HCEC 1CT (cell line): ENCODE data around the gene CD93.

ENCODE experiments used
- DNase-seq: peaks from one replicate; pipeline ENCODE4 v3.0.0-alpha.2; 2017

Gene CD93

DNA sequence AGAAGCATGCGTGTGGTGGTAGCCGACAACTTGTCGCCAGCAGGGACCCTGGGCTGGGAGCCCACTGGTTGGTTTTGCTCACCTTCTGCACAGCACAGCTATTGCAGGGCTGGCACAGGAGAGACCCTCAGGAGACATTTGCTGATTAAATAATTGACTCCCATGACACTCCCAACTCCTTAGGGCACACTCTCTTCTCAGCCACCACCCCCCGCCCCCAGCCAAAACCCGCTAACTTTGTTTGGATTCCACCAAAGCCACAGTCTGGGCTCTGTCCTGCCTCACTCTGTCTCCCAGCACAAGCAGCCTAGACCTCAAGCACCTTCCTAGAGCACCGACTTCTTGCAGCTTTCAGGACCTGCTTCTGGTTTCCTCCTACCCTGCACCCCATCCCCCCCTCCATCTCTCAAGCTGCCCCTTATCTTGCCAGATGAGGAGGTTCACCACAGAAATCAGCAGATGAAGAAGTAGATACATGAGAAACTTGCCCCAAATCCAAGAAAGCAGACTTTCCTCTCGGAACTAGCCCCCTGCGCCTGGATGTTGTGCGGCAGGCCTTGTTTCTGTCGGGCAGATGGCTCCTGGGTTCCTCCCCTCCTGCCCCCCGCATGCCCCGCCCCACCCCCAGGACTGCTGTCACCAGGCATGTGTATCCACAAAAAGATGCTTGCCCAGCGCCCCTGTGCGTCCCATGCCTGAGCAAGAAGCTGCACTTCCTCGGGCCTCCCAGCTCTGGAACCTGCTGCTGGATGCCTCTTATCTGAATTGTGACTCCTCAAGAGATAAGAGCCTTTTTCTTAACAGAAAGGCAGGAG lies 35.0 kb upstream of the CD93 start:
- DNase-seq, result no peak

DNA sequence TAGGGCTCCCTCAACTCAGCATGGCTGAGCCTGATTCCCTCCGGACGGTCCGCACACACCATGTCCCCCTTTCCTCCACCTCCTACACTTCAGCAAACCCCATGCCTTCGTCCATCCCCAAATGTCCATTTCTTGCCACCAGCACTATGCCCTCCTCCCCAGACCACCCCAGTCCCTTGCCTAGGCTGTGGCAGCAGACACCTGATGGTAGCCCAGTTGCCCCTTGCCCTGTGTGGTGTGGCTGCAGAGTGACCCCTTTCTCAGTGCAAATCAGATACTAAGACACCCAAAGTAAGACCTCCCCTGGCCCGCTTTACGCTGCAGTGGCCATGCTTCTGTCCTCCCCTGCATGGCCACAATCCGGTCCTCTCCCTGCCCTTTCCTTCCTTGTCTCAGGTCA lies 34.1 kb upstream of the CD93 start:
- DNase-seq, result no peak

DNA sequence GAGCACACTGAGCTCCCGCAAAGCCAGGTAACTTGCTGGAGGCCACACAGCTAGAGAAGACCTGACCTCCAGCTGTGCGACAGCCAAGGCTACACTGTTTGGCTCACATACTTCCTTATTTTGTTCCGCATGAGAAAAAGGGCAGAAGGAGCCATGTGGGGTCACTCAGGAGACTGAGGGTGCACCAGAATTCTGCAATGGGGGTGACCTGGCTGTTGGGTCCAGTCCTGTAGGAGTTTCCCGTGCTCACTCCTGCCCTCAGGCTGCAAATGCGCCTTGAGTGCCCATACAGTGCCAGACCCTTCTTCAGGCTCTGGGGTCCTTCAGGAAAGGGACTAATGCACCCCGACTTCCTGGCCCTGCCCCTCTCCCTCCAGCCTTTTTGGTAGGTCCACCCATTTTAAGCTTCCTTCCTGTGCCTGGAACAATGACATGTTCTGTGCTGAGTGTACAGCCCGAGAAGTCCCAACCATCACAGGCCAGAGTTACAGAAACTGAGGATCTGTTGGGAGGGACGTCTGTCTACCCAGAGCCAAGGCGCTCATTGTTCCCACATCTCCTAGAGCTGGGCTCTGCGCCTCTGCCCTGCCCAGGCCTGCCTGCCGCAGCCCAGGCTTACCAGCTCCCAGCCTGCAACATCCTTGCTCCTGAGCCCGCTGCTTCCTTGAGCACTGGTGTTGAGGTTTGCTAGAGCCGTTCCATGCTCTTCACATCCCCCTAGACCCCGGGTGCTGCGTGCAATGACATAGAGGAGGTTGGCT lies 33.5 kb upstream of the CD93 start:
- DNase-seq, result no peak

DNA sequence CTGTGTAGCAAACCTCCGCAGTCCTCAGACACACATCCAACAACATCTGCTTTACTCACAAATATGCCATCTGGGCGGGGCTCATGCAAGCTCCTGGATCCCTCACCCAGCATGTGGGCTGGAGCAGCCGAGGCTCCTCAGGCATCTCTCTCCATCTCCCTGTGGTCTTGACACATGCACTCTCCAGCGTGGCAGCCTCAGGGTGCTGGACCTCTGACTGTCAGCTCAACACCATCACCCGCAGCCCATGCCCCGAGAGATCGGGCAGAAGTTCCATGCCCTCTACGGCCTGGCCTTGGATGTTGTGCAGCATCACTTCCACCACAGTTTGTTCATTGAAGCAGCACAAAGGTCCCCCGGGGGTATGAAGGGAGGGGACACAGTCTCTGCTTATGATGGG lies 32.6 kb upstream of the CD93 start:
- DNase-seq, result no peak

DNA sequence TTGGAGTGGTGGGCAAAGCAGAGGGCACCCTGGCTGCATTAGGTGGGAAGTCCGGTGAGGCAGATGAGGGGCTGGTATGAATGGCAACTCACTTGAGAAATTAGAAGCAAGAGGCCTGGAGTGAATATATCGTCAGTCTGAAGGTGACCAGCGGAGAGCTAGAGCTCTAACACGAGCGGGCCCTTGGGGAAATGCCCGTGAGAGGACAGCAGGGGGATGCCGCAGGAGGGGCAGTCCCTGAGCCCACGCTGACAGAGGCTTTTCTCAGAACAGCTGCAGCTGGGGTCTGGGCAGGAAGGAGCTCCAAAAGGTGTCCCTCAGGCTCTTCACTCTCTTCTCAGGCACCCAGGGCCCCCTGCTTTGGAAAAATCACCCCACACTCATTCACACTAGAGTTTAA lies 32.0 kb upstream of the CD93 start:
- no peak for DNase-seq

DNA sequence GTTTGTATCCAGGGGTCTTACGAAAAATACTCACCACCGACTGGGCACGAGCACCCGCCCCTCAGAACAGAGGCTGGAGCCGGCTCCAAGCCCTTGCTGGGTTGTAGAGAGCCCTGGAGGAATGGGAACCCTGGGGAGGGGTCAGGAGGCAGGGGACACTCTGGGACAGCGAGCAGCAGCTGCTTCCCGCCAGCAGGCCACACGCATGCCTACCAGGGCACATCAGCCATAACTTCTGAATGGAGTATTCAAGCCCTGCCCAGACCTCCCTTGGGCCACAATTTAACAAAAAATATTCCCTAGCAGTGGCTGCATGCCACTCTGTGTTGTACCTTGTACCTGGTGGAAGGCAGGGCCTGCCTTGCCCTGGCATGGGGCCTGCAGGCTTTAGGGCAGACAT lies 31.6 kb upstream of the CD93 start:
- DNase-seq, result no peak

DNA sequence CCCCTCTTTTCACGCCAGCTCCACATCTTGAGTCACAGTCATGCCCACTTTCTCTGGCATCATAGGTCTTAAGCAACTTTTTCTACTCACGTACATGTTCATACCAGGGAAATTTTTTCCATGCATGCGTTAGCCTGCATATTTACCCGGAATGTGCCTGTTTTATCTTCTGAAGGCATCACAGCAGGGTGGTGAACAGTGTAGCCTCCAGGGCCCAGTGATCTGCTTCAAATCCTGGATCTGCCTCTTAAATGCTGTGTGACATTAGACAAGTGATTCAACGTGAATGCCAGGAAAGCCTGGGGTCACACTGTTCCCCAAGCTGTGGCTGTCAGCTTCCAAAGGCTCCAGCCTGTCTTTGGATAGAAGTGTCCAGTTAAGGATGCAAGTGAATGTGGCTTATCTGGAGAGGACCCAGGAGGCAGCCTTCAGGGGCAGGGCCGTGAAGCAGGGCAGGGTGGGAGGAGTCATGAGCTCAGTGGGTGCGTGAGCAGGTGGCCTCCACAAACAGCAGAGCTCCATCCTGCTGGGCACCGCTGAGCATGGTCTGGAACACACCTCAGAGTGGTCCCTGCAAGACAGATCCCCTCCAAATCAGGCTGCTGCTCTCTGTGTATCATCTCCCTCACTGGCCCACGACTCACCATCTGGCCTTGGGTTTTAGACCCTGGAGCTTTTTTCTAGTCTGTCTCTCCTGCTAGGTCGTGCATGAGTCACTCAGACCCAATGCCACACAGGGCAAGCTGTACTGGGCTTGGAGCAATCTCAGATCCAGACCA lies 30.4 kb upstream of the CD93 start:
- peak; percentile 22 for DNase-seq

DNA sequence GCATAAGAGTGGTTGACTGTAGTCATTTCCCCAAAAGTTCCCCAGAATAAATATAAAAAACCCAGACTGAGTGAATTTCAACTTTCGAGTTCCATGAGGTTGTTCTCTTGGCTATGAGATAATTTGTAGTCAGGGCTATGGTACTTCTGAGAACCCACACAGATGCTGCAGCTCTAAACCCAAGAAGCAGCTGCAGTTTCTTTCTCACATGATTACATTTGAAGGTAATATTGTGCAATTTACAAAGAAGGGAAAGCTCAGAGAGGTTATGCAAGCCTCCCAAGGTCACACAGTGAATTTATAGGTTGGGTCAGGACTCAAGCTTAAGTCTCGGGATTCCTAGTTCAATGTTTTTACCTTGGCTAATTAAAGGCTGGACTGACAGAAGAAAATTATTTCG lies 29.7 kb upstream of the CD93 start:
- no peak for DNase-seq

DNA sequence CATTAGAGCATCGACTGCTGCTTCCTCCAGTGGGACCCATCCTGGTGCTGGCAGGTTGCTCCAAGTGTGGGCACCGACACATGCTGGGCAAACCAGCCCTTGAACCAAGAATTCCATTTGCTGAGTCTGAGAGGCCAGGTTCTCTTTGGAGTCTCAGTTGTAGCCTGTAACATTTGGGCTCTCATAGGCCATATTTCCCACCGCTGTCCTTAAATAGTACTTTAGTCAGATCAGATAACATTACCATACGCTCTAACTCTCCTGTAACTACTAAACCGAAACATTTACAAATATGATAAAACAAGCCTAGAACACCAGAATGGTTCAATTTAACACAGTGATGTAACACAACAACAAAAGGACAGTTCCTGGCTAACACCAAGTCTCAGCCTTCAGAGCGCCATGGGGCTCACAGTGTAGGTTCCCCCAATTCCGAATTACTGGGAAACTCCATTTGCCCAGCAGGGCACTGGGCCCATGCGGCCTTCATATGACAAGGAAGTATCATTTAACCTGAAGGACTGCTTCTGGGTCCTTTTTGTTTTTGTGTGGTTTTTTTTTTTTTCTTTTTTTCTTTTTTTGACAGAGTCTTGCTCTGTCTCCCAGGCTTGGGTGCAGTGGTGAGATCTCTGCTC lies 28.4 kb upstream of the CD93 start:
- no peak for DNase-seq

DNA sequence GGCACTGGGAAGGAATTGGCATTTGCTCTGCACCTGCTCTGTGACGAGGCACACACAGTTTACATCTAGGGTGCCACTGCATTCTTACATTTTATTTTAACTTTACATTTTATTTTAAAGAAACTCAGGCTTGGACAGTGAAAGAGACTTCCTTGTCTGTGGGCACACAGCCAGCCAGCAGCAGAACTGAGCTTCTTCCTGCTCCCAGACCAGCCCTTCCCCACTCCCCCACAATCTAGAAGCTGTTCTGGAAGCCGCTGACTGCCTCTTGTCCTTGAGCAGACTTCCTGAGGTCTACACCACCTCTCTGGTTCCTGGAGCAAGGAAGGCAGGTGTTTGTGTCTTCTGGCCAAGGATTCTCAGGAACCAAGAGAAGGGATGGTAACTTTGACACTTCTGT lies 27.9 kb upstream of the CD93 start:
- no peak for DNase-seq

DNA sequence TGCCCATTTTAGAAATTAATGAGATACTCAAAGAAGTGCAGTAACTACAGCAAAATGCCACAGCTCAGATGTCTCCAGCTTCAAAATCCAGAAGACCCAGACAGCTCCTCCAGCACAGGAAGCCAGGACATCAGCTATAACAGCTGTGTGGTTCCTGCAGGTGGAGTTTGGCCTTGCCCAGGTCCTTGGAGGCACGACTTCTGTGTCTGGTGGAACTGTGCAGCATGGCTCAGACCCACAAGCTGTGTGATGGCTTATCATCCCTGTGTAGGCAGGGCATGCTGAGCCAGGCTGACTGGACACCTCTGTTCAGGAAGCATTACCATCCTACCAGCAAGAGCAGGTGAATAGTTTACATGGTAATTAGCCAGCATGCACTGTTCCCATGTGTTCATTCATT lies 26.5 kb upstream of the CD93 start:
- no peak for DNase-seq

DNA sequence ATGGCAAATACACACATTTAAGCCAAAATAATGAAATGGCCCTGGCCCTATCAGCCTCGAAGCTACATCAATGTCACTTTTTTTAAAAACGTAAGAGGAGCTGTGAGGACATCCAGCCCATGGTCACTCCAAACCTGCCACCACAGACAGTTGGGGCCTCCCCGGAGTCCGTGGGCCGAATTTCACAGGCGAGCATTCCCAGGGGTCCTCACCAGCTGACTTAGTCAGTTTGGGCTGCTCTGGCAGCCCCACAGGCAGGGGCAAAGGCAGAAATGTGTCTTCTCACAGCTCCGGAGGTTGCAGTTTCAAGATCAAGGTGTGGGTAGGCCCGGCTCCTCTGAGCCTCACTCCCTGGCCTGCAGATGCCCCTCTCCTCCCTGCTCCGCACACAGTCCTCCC lies 25.8 kb upstream of the CD93 start:
- DNase-seq, result no peak

DNA sequence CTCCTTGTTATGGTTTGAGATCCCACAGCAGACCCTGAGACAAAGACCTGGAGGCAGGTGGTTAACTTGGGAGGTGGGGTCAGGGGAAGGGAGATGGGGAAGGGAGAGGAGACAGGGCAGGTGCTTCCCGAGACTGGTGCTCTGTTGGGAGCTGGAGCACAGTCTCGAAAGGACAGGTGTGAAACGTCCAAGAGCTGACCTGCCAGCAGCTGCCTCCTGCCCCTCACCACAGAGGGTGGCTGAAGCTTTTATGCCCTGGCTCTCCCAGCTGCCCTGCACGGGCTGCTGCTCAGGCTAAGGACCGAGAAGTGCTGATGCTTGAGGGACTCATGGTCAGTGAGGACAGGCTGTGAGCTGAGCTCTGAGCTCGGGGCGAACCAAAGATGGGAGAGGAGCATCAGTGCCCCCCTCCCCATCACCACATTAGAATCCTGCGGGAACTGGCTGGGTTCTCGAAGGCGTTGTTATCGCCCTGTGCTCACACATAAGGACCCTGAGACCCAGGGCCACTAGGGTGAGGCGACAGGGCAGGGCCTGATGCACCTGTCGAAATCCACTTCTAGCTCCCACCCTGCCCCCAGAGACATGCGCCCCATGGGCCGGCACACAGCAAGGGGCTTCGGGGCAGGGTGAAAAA lies 25.3 kb upstream of the CD93 start:
- no peak for DNase-seq

DNA sequence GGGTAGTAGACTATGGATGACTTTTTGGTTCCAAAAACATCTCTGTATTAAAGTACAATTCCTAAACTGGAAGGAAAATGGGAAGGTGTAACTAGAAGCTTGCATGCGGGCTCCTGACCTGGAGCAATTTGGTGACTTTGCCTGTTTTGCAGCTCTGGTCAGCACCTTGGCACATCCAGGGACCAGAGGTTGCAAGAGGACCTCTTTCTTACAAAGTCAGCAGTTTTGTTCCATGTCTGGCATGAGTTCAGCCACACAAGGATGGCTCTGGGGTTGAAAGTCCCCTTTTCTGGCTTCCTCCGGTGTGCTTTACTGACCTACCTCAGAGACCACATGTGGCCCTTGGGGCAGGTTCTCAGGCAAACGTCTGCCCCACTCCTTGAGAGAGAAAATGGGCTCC lies 22.7 kb upstream of the CD93 start:
- DNase-seq, result no peak

DNA sequence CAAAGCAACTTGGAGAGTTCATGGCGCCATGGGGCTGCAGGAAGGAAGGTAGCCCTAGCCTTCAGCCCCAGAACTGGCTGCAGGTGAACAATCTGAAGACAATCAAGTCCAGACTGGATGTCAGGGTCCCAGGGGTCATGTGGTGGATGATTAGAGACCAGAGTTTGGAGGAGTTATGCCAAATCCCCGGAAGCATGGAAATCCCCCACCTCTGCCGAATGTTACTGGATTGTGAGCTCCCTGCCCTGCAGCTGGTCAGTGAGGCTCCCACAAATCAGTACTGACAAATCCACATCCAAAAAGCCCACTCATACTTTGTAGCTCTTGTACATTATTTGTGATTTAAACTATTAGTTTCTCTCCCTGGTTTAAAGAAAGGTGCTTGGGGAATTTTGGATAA lies 21.3 kb upstream of the CD93 start:
- DNase-seq, result no peak

DNA sequence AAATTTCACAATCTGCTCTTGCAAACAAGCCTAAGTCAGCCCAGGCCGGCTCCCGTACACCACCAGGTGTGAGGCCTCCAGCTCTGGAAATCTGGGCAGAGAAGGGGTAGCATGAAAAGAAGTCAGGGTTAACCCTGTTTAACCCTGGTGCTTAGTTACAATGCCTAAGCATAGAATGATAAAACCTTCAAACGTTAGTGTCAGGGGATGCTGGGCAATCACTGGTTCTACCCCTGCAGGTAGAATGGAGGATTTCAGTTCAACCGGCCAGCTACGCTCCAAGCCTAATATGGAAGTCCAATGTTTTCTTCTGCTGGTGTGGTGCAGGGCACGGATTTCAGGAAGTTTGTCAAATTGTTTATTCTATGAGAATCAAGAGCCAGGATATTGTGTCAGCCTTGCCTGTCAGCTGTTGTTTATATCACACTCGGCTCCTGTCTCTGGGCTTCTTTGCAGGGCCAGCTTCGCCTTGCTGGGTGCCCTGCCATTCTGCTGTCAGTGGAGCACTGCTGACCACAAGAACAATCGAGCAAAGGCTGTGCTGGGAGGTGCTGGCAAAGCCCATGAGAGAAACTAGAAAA lies 20.2 kb upstream of the CD93 start:
- DNase-seq, result peak; percentile 68

DNA sequence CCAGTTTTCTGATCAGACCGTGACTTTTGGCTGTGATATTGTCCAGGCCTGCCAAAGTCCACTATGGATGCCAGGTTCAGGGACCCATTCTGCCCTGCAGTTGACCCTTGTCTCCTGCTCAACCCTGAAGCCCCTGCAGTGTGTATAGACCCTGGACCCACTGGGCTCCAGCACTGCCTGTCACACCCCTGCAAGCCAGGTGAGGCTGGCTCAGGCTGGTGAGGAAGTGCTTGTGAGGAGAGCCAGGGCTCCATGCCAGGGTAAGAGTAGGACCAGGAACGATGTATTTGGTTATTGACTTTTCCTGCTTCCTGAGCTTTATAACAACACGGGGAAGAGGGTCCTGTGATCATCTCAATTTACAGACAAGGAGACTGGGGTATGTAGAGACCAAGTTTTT lies 19.1 kb upstream of the CD93 start:
- DNase-seq, result no peak

DNA sequence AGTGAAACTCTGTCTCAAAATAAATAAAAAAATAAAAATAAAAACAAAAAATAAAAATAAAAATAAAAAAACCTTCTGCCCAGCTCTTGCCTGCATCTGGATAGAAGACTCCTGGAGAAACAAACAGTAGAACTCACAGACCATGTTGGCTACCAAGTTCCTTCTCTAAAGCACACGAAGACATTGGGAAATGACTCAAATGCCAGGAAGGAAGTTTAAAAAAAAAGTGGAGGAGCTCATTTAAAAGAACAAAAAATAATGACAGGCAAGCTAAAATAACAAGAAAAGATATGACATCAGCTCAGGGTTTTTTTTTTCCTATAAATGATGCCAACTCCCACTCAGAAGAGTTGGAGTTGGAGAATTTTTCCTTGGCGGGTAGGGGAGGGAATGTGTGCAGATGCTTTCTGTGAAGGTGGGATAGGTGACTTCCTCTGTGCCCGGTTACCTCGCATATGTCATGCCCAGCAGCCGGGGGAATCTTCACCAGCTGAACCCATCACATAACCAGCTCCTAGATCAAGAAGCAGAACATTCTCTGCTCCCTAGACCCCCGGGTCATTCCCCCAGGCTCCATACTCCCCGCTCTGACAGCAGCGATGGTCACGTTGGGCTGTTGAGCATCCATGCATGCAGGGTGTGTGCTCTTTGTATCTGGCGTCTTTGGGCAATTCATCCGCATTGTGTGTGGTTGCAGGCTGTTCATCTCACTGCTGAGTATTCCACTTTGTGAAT lies 17.3 kb upstream of the CD93 start:
- DNase-seq, result no peak

DNA sequence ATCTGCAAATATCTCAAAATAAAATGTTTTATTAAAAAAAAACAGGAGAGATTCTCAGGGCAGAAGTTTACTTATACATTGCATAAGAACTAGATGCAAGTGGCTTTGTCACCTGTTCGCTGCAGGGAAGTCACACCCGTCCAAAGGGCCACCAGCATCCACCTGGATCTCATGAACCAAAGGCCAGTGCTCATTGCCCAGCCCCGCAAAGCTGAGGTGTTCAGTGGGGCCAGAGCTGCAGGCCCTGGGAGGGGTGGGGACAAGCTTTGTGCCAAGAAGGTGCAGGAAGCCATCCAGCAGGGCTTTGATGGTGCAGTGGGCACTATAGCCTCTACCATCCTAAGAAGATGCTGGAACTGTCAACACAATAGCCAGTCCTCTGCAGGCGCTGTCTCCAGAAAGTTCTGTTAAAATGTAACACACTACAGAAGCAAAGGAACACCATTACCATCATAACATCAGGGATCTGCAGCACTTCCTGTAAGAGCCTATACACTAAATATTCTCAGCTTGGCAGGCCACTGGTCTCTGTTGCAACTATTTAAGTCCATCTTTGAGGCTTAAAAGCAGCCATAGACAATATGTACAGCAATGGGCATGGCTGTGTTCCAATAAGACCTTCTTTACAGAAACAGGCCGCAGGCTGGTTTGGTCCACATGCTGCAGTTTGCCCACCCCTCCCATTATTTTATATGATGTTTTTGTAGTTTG lies 15.7 kb upstream of the CD93 start:
- DNase-seq, result no peak

DNA sequence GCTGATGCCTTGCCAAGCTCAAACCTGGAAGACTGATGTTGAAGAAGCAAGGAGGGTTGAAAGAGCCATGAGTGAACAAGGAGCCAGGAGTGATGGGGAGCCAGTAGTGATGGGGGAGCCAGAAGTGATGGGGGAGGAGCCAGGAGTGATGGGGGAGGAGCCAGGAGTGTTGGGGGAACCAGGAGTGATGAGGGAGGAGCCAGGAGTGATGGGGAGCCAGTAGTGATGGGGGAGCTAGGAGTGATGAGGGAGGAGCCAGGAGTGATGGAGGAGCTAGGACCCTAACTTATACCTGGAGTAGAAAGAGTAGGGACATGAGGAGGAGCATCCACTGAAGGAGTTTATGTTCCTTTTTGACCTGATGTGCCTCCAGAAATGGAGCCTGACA lies 14.6 kb upstream of the CD93 start:
- no peak for DNase-seq
